Ishikawa (cell line): ENCODE data around the gene GAB2.

ENCODE experiments used
- CEBPB ChIP-seq: IDR thresholded peaks from 2 replicates; pipeline ENCODE4 v1.6.1; 2012
- CREB1 ChIP-seq: IDR thresholded peaks from 2 replicates; pipeline ENCODE4 v1.6.1; 2012; ENCODE audit warnings: low read depth
- EGR1 ChIP-seq: IDR thresholded peaks from 2 replicates; pipeline ENCODE4 v1.6.1; 2012
- EP300 ChIP-seq: IDR thresholded peaks from 2 replicates; pipeline ENCODE4 v1.6.1; 2012; ENCODE audit warnings: borderline replicate concordance
- FOXM1 ChIP-seq: IDR thresholded peaks from 2 replicates; pipeline ENCODE4 v1.6.1; 2012; ENCODE audit warnings: low read depth, borderline replicate concordance
- NFIC ChIP-seq: IDR thresholded peaks from 2 replicates; pipeline ENCODE4 v1.6.1; 2012
- RAD21 ChIP-seq: IDR thresholded peaks from 2 replicates; pipeline ENCODE4 v1.6.1; 2012; ENCODE audit warnings: low read depth
- TAF1 ChIP-seq: IDR thresholded peaks from 2 replicates; pipeline ENCODE4 v1.6.1; 2012; ENCODE audit warnings: low read depth, mild to moderate bottlenecking
- TCF12 ChIP-seq: IDR thresholded peaks from 2 replicates; pipeline ENCODE4 v1.6.1; 2012; ENCODE audit warnings: low read depth
- TEAD4 ChIP-seq: IDR thresholded peaks from 2 replicates; pipeline ENCODE4 v1.6.1; 2012
- YY1 ChIP-seq: IDR thresholded peaks from 2 replicates; pipeline ENCODE4 v1.6.1; 2012; ENCODE audit warnings: low read depth
- ZBTB7A ChIP-seq: IDR thresholded peaks from 2 replicates; pipeline ENCODE4 v1.6.1; 2012; ENCODE audit warnings: low read depth
- TF ChIP-seq, protein P1 (sequence below): IDR thresholded peaks from 2 replicates; pipeline ENCODE4 v1.6.1; 2012; ENCODE audit warnings: low read depth, mild to moderate bottlenecking
- TF ChIP-seq, protein P2 (sequence below): IDR thresholded peaks from 2 replicates; pipeline ENCODE4 v1.6.1; 2012
- TF ChIP-seq, protein P3 (sequence below): IDR thresholded peaks from 2 replicates; pipeline ENCODE4 v1.6.1; 2012

Gene GAB2

DNA sequence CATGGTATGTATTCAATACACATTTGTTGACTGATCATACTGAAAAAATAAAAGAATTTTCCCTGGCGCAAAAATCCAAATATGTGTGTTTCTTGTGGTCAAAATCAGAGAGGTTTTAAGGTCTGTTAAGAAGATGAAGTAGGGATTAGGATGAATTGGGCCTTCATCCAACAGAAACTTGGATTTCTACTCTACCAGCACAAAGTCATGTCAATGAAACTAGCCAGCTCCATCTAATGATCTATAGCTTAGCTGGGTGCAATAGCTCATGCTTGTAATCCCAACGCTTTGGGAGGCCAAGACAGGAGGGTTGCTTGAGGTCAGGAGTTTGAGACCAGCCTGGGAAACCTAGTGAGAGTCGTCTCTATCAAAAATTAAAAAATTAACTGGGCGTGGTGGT lies 163.4 kb downstream of the GAB2 start:
- TF ChIP-seq EGR1: no peak
- TF ChIP-seq, protein P1, sequence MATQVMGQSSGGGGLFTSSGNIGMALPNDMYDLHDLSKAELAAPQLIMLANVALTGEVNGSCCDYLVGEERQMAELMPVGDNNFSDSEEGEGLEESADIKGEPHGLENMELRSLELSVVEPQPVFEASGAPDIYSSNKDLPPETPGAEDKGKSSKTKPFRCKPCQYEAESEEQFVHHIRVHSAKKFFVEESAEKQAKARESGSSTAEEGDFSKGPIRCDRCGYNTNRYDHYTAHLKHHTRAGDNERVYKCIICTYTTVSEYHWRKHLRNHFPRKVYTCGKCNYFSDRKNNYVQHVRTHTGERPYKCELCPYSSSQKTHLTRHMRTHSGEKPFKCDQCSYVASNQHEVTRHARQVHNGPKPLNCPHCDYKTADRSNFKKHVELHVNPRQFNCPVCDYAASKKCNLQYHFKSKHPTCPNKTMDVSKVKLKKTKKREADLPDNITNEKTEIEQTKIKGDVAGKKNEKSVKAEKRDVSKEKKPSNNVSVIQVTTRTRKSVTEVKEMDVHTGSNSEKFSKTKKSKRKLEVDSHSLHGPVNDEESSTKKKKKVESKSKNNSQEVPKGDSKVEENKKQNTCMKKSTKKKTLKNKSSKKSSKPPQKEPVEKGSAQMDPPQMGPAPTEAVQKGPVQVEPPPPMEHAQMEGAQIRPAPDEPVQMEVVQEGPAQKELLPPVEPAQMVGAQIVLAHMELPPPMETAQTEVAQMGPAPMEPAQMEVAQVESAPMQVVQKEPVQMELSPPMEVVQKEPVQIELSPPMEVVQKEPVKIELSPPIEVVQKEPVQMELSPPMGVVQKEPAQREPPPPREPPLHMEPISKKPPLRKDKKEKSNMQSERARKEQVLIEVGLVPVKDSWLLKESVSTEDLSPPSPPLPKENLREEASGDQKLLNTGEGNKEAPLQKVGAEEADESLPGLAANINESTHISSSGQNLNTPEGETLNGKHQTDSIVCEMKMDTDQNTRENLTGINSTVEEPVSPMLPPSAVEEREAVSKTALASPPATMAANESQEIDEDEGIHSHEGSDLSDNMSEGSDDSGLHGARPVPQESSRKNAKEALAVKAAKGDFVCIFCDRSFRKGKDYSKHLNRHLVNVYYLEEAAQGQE: no peak
- TF ChIP-seq ZBTB7A: no peak
- TF ChIP-seq, protein P2, sequence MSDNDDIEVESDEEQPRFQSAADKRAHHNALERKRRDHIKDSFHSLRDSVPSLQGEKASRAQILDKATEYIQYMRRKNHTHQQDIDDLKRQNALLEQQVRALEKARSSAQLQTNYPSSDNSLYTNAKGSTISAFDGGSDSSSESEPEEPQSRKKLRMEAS: no peak
- no peak for TF ChIP-seq CREB1
- no peak for TF ChIP-seq YY1
- no peak for TF ChIP-seq RAD21
- TF ChIP-seq, protein P3, sequence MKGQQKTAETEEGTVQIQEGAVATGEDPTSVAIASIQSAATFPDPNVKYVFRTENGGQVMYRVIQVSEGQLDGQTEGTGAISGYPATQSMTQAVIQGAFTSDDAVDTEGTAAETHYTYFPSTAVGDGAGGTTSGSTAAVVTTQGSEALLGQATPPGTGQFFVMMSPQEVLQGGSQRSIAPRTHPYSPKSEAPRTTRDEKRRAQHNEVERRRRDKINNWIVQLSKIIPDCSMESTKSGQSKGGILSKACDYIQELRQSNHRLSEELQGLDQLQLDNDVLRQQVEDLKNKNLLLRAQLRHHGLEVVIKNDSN: no peak
- TF ChIP-seq FOXM1: no peak
- TF ChIP-seq NFIC: no peak
- TF ChIP-seq TCF12: no peak
- TF ChIP-seq TAF1: no peak
- TF ChIP-seq EP300: no peak
- TF ChIP-seq CEBPB: no peak
- TF ChIP-seq TEAD4: no peak

DNA sequence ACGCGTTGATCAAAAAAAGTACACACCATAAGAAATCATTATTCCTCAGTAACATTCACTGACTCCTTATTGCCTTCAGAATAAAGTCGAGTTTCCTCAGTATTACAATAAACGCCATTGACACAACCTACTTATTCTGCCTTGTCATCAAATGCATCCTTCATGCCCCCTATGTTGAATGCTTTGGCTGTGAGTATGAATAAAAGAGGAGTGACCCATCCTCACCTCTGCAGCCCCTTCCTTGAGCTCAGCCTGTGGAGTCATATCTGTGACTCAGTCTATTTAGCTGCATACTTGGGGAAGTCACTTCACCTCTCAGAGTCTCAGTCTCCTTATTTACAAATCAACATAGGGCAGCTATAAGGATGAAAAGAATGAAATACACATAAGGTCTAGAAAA lies 163.8 kb downstream of the GAB2 start:
- TF ChIP-seq, protein P1: no peak
- TF ChIP-seq TEAD4 (no peak), CREB1 (no peak), TCF12 (no peak)
- TF ChIP-seq, protein P2: no peak

DNA sequence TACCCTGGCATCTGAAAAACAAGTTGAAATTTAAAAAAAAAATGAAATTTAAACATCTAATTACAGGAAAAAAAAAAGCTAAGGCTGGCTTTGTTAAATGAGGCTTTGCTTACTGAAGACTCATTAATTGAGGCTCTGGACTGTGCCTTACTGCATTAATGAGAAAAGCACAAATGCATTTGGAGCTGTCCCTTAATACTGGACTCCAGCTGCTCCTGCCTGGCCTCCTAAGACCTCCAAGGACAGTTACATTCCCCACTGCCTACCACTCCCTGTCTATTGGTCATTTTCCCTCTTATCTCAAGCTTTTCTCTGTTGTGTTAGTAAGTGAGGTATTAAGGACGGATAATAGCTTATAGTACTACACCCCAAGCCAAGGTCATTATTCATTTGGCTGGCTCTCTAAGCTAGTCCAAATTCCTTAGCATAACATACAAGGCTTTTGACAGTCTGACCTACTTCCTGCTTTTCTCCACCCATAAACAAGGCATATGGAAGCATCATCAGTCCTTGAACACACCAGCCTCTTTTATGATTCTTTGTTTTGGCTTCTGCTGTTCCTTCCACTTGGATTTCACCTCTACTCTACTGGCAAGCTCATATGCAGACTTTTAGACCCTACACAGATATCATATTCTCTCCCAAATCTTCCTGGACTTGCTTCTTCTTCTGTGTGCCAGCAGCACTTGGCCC lies 166.4 kb downstream of the GAB2 start:
- no peak for TF ChIP-seq TCF12
- no peak for TF ChIP-seq CREB1
- TF ChIP-seq, protein P2: no peak
- no peak for TF ChIP-seq ZBTB7A
- no peak for TF ChIP-seq TEAD4
- TF ChIP-seq RAD21: no peak
- TF ChIP-seq CEBPB: no peak
- TF ChIP-seq EP300: no peak
- no peak for TF ChIP-seq TAF1
- no peak for TF ChIP-seq EGR1
- TF ChIP-seq, protein P1: no peak

DNA sequence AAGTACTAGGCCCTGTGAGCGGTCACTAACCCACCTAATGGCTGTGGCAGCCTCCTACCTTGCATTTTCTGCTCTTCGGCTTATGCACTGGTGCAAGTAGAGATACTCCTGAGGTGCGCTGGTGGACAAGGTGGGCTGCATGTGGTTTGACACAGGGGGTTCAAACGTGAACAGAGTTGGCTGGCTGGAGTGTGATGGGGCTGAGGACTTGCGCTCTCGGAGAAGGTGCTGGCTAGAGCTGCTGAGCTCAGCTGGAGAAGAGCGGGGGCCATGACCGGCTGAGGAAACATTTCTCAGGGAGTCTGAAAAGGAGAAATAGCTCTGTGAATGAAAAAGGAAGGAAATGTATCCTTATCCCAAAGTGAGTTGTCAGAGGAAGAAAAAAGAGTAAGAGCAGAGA lies 167.5 kb downstream of the GAB2 start:
- TF ChIP-seq YY1: no peak
- TF ChIP-seq, protein P3: no peak
- TF ChIP-seq TEAD4: no peak
- TF ChIP-seq, protein P2: no peak
- no peak for TF ChIP-seq EP300
- TF ChIP-seq, protein P1: no peak
- TF ChIP-seq FOXM1: no peak
- no peak for TF ChIP-seq CEBPB
- no peak for TF ChIP-seq ZBTB7A
- no peak for TF ChIP-seq CREB1
- TF ChIP-seq TCF12: no peak
- no peak for TF ChIP-seq EGR1
